Fibroblast of upper back skin (primary cell): Measurements from ENCODE around the gene PPP1CA.
A peak's percentile ranks its signal among the peaks of the same experiment; 100 is the strongest.
"Not testable (repeated sequence)": the region's sequence is repeated elsewhere in the genome, so short reads cannot be mapped to it uniquely, and the experiment has no call there.

Experiments
- DNase-seq: peaks from one replicate; pipeline ENCODE4 v3.0.0-alpha.2; 2013

PPP1CA gene

GRCh38 chr11:67434395-67434881 is 32.8 kb upstream of the PPP1CA start:
- DNase-seq = no peak

- DNase-seq = no peak
Measured at GRCh38 chr11:67433536-67434394, 32.1 kb upstream of the PPP1CA start.

- no peak for DNase-seq
Measured at GRCh38 chr11:67432655-67433349, 31.1 kb upstream of the PPP1CA start.

GRCh38 chr11:67431346-67432249 is 29.9 kb upstream of the PPP1CA start:
- no peak for DNase-seq

- no peak for DNase-seq
Measured at GRCh38 chr11:67429722-67430121, 28.1 kb upstream of the PPP1CA start.

- DNase-seq = no peak
Measured at GRCh38 chr11:67429038-67429668, 27.5 kb upstream of the PPP1CA start.

- DNase-seq = peak; percentile 97
Measured at GRCh38 chr11:67428052-67429001, 26.7 kb upstream of the PPP1CA start, which contains the start of gene RPS6KB2. TSS of gene RPS6KB2 (plus strand) at chr11:67428494. CDS start at chr11:67428546, 52 bp downstream.

GRCh38 chr11:67427364-67427859 is 25.8 kb upstream of the PPP1CA start:
- not testable (repeated sequence) for DNase-seq

- no peak for DNase-seq
Measured at GRCh38 chr11:67423891-67424613, 22.4 kb upstream of the PPP1CA start.

- no peak for DNase-seq
Measured at GRCh38 chr11:67423466-67423865, 21.8 kb upstream of the PPP1CA start.

GRCh38 chr11:67422891-67423290 is 21.2 kb upstream of the PPP1CA start:
- no peak for DNase-seq

- no peak for DNase-seq
Measured at GRCh38 chr11:67421430-67422031, 19.9 kb upstream of the PPP1CA start.

GRCh38 chr11:67420646-67421429 is 19.2 kb upstream of the PPP1CA start:
- DNase-seq = peak; percentile 90

GRCh38 chr11:67420147-67420645 is 18.5 kb upstream of the PPP1CA start:
- no peak for DNase-seq

GRCh38 chr11:67419325-67420049 is 17.8 kb upstream of the PPP1CA start:
- DNase-seq = no peak

GRCh38 chr11:67418476-67419281 is 17.0 kb upstream of the PPP1CA start:
- DNase-seq = no peak

- DNase-seq = no peak
Measured at GRCh38 chr11:67417425-67417824, 15.8 kb upstream of the PPP1CA start.
